CD8-positive, alpha-beta memory T cell (primary cell): Measurements from ENCODE around the gene FAM98B. TPM values are rescaled to one million over a fixed set of nuclear protein-coding genes. Genes with fewer than 3 reads are reported as not detected.

Experiments
- CTCF ChIA-PET: fragments of 350-600 bp; sonication (Branson Sonifier 250); formaldehyde crosslinking; loops from one replicate; lab custom pipeline; 2021; ENCODE audit warnings: antibody characterized with exemption; lab: Charles Lee
- POLR2A ChIA-PET: fragments of 350-600 bp; sonication (Branson Sonifier 250); formaldehyde crosslinking; loops from one replicate; lab custom pipeline; 2021; ENCODE audit warnings: antibody characterized with exemption; lab: Charles Lee
- DNase-seq, 5 donors: peaks; one replicate each; pipeline versions ENCODE4 v3.0.0 to v3.0.0-alpha.2; 2020 to 2022; ENCODE audit warnings: mixed read lengths in 1 of 5
- H3K27ac ChIP-seq: one replicate; pipeline ENCODE4 v1.7.0; 2013; ENCODE audit warnings: low read depth, mild to moderate bottlenecking, low read length, moderate library complexity
- H3K27me3 ChIP-seq: 2 replicates; pipeline ENCODE4 v1.7.0; 2013; ENCODE audit warnings: low read length, mild to moderate bottlenecking; ENCODE audit not compliant: insufficient read depth, poor library complexity, severe bottlenecking
- H3K36me3 ChIP-seq: 2 replicates; pipeline ENCODE4 v1.7.0; 2013; ENCODE audit warnings: mild to moderate bottlenecking, low read length, moderate library complexity; ENCODE audit not compliant: insufficient read depth
- H3K4me1 ChIP-seq: 2 replicates; pipeline ENCODE4 v1.7.0; 2013; ENCODE audit warnings: mild to moderate bottlenecking, low read length, moderate library complexity; ENCODE audit not compliant: insufficient read depth
- H3K4me3 ChIP-seq: 2 replicates; pipeline ENCODE4 v1.7.0; 2013; ENCODE audit warnings: mild to moderate bottlenecking, low read length
- H3K9me3 ChIP-seq: 2 replicates; pipeline ENCODE4 v1.7.0; 2013; ENCODE audit warnings: mild to moderate bottlenecking, low read length
- H3K27ac Mint-ChIP-seq, 8 donors: one replicate each; pipeline ENCODE4 v1.8.0; 2020 to 2021; ENCODE audit warnings: mixed read lengths in 8 of 8, mild to moderate bottlenecking in 6 of 8, inconsistent platforms in 3 of 8, moderate library complexity in 3 of 8
- H3K27me3 Mint-ChIP-seq, 2 donors: one replicate each; pipeline ENCODE4 v1.8.0; 2020 to 2021; ENCODE audit warnings: mixed read lengths in 2 of 2, mild to moderate bottlenecking in 1 of 2, moderate library complexity in 1 of 2
- H3K36me3 Mint-ChIP-seq, 3 donors: one replicate each; pipeline ENCODE4 v1.8.0; 2020 to 2021; ENCODE audit warnings: mixed read lengths in 3 of 3, inconsistent platforms in 1 of 3, mild to moderate bottlenecking in 1 of 3
- H3K4me1 Mint-ChIP-seq, 3 donors: one replicate each; pipeline ENCODE4 v1.8.0; 2020 to 2021; ENCODE audit warnings: mixed read lengths in 3 of 3, inconsistent platforms in 1 of 3, mild to moderate bottlenecking in 1 of 3
- H3K4me3 Mint-ChIP-seq, 7 donors: one replicate each; pipeline ENCODE4 v1.8.0; 2020 to 2021; ENCODE audit warnings: mixed read lengths in 7 of 7, mild to moderate bottlenecking in 6 of 7, moderate library complexity in 4 of 7, inconsistent platforms in 2 of 7
- H3K9me3 Mint-ChIP-seq, 5 donors: one replicate each; pipeline ENCODE4 v1.8.0; 2020 to 2022; ENCODE audit warnings: mixed read lengths in 5 of 5, mild to moderate bottlenecking in 3 of 5, moderate library complexity in 2 of 5, inconsistent platforms in 1 of 5
- polyA plus RNA-seq: library from polyadenylated mRNA; unstranded; fragments of 300-500 nt; fragmentation: Illumina TruSeq; gene quantifications from one replicate; pipeline ENCODE4 v1.2.3, GENCODE V29; 2021
- total RNA-seq, 2 experiments: library from RNA; stranded (reverse); gene quantifications; one replicate each; pipeline ENCODE4 v1.2.3, GENCODE V29; 2021

The FAM98B gene
- total RNA-seq (10 to 100 TPM; 56.7 to 60.9 TPM), polyA plus RNA-seq (2.2 TPM)

DNA sequence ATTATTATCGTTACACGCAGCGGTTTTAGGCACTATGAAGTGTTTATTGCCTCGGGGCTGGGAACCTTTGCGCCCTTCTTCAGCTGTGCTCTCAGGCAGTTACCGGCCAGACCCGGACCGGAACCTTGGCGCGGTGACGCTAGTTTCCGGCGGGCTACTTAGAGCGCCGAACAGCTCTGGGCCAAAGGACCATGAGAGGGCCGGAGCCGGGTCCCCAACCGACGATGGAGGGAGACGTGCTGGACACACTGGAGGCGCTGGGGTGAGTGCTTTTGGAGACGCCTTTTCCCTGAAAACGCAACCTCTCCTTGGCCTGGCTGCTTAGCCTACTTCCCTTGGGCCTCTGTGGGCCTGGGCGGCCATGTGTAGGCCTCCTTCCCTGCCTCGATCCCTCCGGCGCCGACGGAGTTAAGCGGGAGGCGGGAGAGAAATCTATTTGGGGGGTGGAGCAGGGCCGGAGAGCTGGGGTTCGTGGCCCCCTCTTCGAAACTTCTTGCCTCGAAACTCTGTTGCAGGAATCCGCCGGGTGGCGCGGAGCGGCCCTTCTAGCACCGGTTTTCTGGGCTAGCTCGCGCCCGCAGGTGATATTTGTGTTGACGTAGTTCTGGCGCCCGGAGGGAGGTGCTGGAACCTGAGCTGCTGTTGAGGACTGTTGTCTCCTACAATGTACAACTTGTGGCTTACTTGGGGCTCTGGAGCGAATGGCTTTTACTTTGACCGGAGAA is at the start of gene FAM98B:
TSS of gene FAM98B (plus strand) at position 157 of the 725 bp plus-strand sequence. CDS start at position 192, 35 bp downstream.
- H3K4me1 ChIP-seq: peaks cover 17% of the 10 kb centered on the region
- H3K9me3 ChIP-seq: no peaks in the 10 kb centered on the region
- ChIA-PET CTCF (interaction anchor here (0.7 to 3.7 kb wide), 20 partner anchors 11 to 1169 kb away, joined by 3 to 37 read pairs (median 4); partner anchors contain the start of gene RASGRP1), POLR2A (interaction anchor here (0.5 to 2.2 kb wide), 7 partner anchors 25 to 1855 kb away, joined by 3 to 7 read pairs (median 3); no protein-coding TSS in a partner anchor)
- peak within 1 kb of the TSS; percentile 66 for H3K4me3 ChIP-seq
- Mint-ChIP-seq H3K27ac (peak within 1 kb of the TSS; percentile 91 to 98 (median 96)), H3K27me3 (peaks cover 0 to 3% of the 10 kb centered on the region in 2 donors), H3K4me1 (peaks cover 33 to 45% (median 36%) of the 10 kb centered on the region in 3 donors), H3K4me3 (peak within 1 kb of the TSS; percentile 94 to 99 (median 97)), H3K36me3 (peaks cover 0 to 16% (median 0%) of the 10 kb centered on the region in 3 donors), H3K9me3 (no peaks in the 10 kb centered on the region)
- H3K27me3 ChIP-seq: no peaks in the 10 kb centered on the region
- DNase-seq: peak; percentile 68 to 87 (median 80)
- peak within 1 kb of the TSS; percentile 89 for H3K27ac ChIP-seq
- no peaks in the 10 kb centered on the region for H3K36me3 ChIP-seq

DNA sequence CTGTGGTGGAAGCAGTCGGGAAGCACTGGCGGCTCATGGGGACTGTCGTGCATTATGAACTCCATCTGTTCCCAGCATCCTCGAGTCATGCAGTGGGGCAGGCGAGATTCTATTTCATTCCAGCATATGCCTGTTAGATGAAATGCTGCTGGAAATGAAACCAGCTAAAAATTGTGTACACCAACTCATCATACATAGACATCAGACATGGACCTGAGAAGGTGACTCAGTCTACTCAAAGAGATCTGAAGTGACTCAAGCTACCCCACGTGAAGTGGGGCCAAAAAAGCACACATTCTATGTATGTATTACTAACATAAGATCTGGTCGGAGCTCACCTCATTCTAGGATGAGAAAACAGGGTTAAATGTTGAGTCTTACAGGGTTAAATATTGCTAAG is 47.5 kb upstream of the FAM98B start:
- no peaks in the 10 kb centered on the region for H3K27me3 ChIP-seq
- Mint-ChIP-seq H3K4me1 (no peaks in the 10 kb centered on the region), H3K27me3 (peaks cover 7 to 38% of the 10 kb centered on the region in 2 donors), H3K27ac (no peak overlapping the region), H3K36me3 (peaks cover 0 to 5% (median 0%) of the 10 kb centered on the region in 3 donors), H3K9me3 (peaks cover 0 to 3% (median 0%) of the 10 kb centered on the region in 5 donors), H3K4me3 (no peak overlapping the region)
- H3K36me3 ChIP-seq: no peaks in the 10 kb centered on the region
- H3K4me3 ChIP-seq: no peak overlapping the region
- ChIA-PET POLR2A (no interaction called here), CTCF (no interaction called here)
- no peaks in the 10 kb centered on the region for H3K9me3 ChIP-seq
- no peak for DNase-seq
- H3K27ac ChIP-seq: no peak overlapping the region
- no peaks in the 10 kb centered on the region for H3K4me1 ChIP-seq

- H3K4me1 ChIP-seq: no peaks in the 10 kb centered on the region
Measured at GRCh38 chr15:38408576-38408975, 45.4 kb upstream of the FAM98B start.

DNA sequence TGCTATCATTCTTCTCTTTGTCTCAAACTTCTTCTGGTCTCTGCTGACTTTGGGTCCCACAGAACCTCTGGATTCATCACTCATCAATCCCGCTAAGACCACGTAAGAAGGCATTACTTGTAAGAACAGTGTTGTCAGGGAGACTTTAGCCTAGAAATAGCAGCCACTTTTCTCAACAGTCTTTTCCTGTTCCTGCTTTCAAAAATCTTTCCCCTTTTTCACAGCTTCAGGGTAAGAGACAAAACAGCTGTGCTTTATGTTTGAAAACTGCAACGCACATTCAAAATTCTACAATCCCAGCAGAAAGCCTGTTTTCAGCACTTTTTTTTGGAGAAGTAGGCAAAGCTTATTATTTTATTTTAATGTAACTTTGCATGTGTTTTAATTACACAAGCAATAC is 42.0 kb upstream of the FAM98B start:
- no peak for DNase-seq
- Histone ChIP-seq H3K27ac (no peak overlapping the region), H3K27me3 (no peaks in the 10 kb centered on the region), H3K4me1 (no peaks in the 10 kb centered on the region), H3K4me3 (no peak overlapping the region), H3K36me3 (no peaks in the 10 kb centered on the region), H3K9me3 (no peaks in the 10 kb centered on the region)
- H3K9me3 Mint-ChIP-seq: peaks cover 0 to 2% (median 0%) of the 10 kb centered on the region in 5 donors
- POLR2A ChIA-PET: no interaction called here
- CTCF ChIA-PET: interaction anchor here (0.5 kb wide), 1 partner anchor 428 kb away, joined by 3 read pairs; no protein-coding TSS in a partner anchor
- no peaks in the 10 kb centered on the region for H3K36me3 Mint-ChIP-seq
- H3K4me1 Mint-ChIP-seq: no peaks in the 10 kb centered on the region
- H3K27me3 Mint-ChIP-seq: peaks cover 17 to 34% of the 10 kb centered on the region in 2 donors
- no peak overlapping the region for H3K4me3 Mint-ChIP-seq
- H3K27ac Mint-ChIP-seq: no peak overlapping the region

More at GRCh38 chr15:38408576-38408975, 45.4 kb upstream of the FAM98B start:
- no peaks in the 10 kb centered on the region for H3K27me3 ChIP-seq
- Mint-ChIP-seq H3K36me3 (no peaks in the 10 kb centered on the region), H3K9me3 (peaks cover 0 to 2% (median 0%) of the 10 kb centered on the region in 5 donors), H3K27me3 (peaks cover 4 to 27% of the 10 kb centered on the region in 2 donors), H3K4me1 (no peaks in the 10 kb centered on the region), H3K4me3 (no peak overlapping the region), H3K27ac (no peak overlapping the region)
- POLR2A ChIA-PET: no interaction called here
- DNase-seq: no peak
- no peaks in the 10 kb centered on the region for H3K36me3 ChIP-seq
- CTCF ChIA-PET: no interaction called here
- no peak overlapping the region for H3K27ac ChIP-seq
- no peaks in the 10 kb centered on the region for H3K9me3 ChIP-seq
- no peak overlapping the region for H3K4me3 ChIP-seq

DNA sequence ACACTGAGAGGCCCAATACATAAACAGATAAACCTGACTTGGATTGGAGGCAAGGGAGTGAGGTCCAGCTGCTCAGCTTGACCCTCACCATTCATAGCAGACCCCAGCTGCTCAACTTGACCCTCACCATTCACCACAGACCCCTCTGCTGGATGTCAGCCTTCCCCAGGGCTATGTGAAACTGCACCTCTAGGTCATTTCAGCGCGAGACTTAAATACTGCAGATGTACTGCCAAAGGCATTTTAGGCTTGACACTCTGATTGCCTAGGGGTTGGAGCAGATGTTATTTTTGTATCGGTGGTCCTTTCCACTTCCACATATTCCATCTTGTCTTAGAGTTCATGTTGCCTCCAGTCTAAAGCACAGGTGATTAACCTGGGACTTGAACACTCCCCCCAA is 41.5 kb upstream of the FAM98B start:
- H3K4me3 Mint-ChIP-seq: no peak overlapping the region
- Histone ChIP-seq H3K9me3 (no peaks in the 10 kb centered on the region), H3K36me3 (no peaks in the 10 kb centered on the region), H3K27ac (no peak overlapping the region), H3K4me1 (no peaks in the 10 kb centered on the region), H3K27me3 (no peaks in the 10 kb centered on the region), H3K4me3 (no peak overlapping the region)
- H3K36me3 Mint-ChIP-seq: no peaks in the 10 kb centered on the region
- DNase-seq: no peak
- H3K9me3 Mint-ChIP-seq: peaks cover 0 to 2% (median 0%) of the 10 kb centered on the region in 5 donors
- ChIA-PET POLR2A (no interaction called here), CTCF (interaction anchor here (0.5 kb wide), 1 partner anchor 428 kb away, joined by 3 read pairs; no protein-coding TSS in a partner anchor)
- H3K27ac Mint-ChIP-seq: no peak overlapping the region
- peaks cover 16 to 39% of the 10 kb centered on the region in 2 donors for H3K27me3 Mint-ChIP-seq
- H3K4me1 Mint-ChIP-seq: no peaks in the 10 kb centered on the region

- no peaks in the 10 kb centered on the region for H3K4me1 Mint-ChIP-seq
- peaks cover 0 to 2% (median 0%) of the 10 kb centered on the region in 5 donors for H3K9me3 Mint-ChIP-seq
- no peak for DNase-seq
- Histone ChIP-seq H3K9me3 (no peaks in the 10 kb centered on the region), H3K4me3 (no peak overlapping the region), H3K36me3 (no peaks in the 10 kb centered on the region), H3K27ac (no peak overlapping the region), H3K4me1 (no peaks in the 10 kb centered on the region), H3K27me3 (no peaks in the 10 kb centered on the region)
- H3K36me3 Mint-ChIP-seq: no peaks in the 10 kb centered on the region
- CTCF ChIA-PET: no interaction called here
- POLR2A ChIA-PET: no interaction called here
- peaks cover 18 to 42% of the 10 kb centered on the region in 2 donors for H3K27me3 Mint-ChIP-seq
- no peak overlapping the region for H3K4me3 Mint-ChIP-seq
- H3K27ac Mint-ChIP-seq: no peak overlapping the region
Measured at GRCh38 chr15:38414357-38414756, 39.6 kb upstream of the FAM98B start.

DNA sequence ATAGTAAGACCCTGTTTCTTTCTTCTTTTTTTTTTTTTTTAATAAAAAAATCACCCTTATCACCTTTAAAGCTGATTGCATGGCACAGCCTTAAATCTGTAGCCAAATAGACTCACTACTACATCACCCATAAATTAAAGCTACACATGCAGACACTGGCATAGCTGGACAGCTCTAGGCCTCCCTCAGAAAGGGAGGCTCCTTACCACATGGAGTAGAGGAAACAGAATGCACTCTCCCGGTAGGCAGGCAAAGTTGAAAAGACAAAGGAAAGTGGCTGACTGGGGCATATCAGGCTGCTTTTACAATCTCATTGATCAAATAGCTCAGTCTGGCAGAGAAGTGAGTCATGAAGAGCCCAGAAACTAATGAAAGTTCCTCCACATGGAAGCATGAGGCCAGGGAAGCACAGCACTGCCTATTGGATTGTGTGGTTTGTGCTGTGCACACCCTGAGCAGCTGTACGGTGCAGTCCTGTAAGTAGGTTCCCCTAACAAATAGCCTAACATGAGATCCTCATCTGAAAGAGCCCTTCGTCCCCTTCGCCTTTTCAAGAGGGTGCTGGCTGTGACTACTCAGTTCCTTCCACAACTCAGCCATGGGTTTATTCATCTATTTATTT is 32.7 kb upstream of the FAM98B start:
- Mint-ChIP-seq H3K27ac (no peak overlapping the region), H3K4me1 (no peaks in the 10 kb centered on the region), H3K36me3 (no peaks in the 10 kb centered on the region), H3K9me3 (no peaks in the 10 kb centered on the region), H3K27me3 (peaks cover 11 to 44% of the 10 kb centered on the region in 2 donors), H3K4me3 (no peak overlapping the region)
- Histone ChIP-seq H3K9me3 (no peaks in the 10 kb centered on the region), H3K36me3 (no peaks in the 10 kb centered on the region), H3K27me3 (no peaks in the 10 kb centered on the region), H3K4me3 (no peak overlapping the region), H3K27ac (no peak overlapping the region), H3K4me1 (no peaks in the 10 kb centered on the region)
- DNase-seq: no peak
- ChIA-PET CTCF (no interaction called here), POLR2A (interaction anchor here (0.6 kb wide), 1 partner anchor 145 kb away, joined by 3 read pairs; no protein-coding TSS in a partner anchor)
